HG02610 (cell line): ENCODE data around the gene GADD45B.
"Not testable (repeated sequence)": the region's sequence is repeated elsewhere in the genome, so short reads cannot be mapped to it uniquely, and the experiment has no call there.

Source experiments
- ATAC-seq: cut with Tn5 transposase; IDR thresholded peaks from one replicate; pipeline ENCODE4 v1.9.1; 2021; ENCODE audit warnings: mild to moderate bottlenecking, moderate library complexity; ENCODE audit not compliant: unreplicated experiment

The GADD45B gene

GRCh38 chr19:2443116-2443784 is 32.7 kb upstream of the GADD45B start:
- ATAC-seq, result no peak

DNA sequence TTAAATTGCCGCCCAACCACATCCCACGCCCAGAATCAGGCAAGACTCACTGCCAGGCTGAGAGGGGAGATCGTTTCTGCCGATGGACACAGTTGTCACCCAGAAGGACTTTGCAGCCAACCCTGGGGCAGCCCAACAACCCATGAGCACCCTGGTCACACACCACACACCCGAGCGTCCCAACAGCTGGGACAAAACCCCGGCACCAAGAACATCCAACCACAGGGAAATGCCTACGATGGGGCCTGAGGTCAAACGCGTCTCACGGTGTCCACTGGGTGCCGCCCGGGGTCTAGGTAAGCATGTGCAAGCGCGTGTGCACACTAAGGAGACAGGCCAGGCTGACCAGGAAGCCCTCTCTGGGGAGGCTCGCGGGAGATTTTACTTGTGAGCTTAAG is 32.1 kb upstream of the GADD45B start:
- ATAC-seq, result no peak

DNA sequence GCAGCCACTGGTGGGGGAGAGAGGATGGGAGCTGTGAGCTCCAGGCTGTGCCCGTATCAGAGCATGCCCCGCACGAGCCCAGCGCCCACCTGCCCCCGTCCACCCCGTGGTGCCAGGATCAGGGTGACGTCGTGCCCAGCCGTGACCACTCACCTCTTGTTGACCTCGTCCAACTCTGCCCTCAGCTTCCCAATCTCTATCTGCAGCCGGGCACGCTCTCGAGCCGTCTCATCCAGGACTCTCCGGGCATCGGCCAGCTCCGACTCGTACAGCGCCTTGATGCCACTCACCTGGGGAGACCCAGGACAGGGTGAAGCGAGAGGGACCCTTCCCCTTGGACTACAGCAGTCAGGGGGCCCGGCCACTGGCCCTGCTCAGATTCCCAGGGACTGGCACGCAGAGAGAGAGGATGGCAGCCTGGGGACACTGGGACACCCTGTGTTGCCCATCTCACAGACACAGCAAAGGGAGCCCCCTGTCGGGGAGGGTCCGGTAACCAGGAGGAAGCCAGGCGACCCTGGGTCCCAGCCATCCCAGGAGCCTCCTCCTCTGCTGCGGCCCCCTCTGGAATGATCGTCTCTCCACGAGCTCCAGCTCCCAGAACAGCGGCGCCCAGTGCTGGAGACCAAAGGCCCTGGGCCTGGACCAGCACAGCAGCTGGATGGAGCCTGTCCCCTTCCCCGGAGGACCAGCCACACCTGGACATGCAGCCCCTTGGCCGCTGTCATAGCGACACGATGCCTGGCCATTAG is 31.5 kb upstream of the GADD45B start:
- ATAC-seq, result no peak

DNA sequence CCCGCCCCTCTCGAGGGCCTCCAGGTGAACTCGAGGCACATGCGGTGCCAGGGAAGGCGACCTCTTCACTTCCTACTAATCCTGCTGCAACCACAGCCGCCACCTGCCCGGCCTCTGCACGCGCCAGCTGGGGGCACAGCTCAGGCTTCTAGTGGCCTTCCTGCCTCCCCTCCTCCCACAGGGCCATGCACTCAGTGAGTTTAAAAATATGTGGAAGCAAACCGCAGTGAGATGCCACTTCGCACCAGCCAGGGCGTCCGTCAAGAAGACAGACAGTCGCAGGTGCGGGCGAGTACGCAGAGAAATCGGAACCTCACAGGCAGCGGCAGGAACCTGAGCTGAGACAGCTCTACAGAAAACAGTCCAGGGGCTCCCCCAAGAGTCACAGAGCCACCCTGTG is 29.5 kb upstream of the GADD45B start:
- ATAC-seq, result no peak

- ATAC-seq, result no peak
These were observed 26.9 kb upstream of the GADD45B start for GRCh38 chr19:2449019-2449418.

DNA sequence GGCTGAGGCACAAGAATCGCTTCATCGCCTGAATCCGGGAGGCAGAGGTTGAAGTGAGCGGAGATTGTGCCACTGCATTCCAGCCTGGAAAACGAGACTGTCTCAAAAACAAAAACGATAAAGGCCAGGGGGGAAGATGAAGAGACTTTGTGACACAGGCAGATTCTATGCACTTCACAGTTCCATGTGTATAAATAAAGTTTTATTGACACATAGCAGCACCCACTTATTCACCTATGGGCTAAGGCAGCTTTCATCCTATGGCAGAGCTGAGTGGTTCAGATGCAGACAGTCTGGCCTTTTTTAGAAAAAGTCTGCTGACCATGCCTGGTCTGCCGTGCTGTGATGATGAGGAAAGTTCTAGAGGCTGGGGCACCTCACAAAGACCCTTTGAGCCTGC is 24.8 kb upstream of the GADD45B start:
- ATAC-seq, result no peak

DNA sequence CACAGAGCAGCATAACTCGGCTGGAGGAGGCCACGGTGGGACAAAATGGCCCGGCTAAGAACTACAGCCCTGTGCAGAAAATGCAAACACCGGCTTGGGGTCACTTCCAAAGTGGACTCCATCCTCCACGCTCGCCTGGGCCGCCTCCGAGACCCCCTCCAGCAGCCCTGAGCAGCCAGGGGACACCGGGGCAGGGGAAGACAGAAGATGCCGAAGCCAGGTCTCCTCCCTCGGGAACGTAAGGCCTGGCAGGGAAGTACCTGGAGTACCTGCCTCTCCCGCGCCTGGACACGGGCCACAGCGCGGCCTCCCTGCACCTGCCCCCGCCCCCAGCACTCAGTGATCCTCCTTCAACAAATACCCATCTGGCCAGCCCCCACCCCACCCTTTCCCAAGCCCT is 24.2 kb upstream of the GADD45B start:
- no peak for ATAC-seq

DNA sequence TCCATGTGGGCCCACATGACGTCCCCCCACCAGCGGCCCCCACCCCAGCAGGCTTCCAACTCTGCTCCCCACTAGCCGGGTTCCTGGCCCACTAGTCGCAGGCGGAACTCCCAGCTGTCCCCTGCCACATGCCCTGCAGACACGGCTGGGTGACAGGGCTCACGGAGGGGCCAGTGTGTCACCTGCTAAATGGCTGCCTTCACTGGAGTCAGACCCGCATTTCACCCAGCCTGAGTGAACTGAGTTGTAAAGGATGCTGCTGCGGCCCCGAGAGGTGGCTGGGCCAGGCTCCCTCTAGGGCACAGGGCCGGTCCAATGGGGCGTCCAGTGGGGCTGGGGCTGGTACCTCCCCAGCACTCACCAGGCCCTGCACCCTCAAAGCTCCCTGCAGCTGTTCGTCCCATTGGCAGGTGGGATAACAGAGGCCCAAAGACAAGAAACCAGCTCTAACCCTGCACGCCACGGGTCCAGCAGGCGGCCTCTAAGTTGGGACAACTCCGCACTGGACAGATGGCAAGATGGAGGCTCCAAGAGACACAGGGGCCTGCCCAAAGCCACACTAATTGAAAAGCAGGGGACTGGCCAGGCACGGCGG is 22.4 kb upstream of the GADD45B start:
- ATAC-seq, result no peak

GRCh38 chr19:2454199-2454961 is 21.5 kb upstream of the GADD45B start:
- no peak for ATAC-seq

- ATAC-seq, result no peak
These were observed 20.7 kb upstream of the GADD45B start for GRCh38 chr19:2454962-2455850.

DNA sequence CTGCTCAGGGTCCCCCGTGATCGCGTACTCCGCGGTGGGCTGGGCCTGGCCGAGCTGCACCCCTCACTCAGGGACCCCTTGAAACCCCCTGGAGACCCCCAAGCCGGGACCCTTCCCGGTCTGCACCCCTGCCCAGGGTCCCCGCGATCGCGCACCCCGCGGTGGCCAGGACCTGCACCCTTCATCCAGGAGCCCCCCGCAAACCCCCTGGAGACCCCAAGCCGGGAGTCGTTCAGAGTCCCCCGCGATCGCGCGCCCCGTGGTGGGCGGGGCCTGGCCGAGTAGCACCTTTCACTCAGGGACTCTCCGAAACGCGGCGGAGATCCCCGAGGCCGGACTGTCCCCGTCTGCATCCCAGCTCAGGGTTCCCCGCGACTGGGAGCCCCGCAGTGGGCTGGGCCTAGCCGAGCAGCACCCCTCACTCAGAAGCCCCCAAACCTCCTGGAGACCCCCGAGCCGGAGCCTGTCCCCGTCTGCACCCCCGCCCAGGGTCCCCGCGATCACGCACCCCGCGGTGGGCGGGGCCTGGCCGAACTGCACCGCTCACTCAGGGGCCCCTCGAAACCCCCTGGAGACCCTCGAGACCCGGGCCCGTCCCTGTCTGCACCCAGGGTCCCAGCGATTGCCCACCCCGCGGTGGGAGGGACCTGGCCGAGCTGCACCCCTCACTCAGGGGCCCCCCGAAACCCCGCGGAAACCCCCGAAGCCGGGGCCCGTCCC is 19.9 kb upstream of the GADD45B start:
- no peak for ATAC-seq

GRCh38 chr19:2457394-2458037 is 18.4 kb upstream of the GADD45B start:
- no peak for ATAC-seq

GRCh38 chr19:2458054-2458453 is 17.9 kb upstream of the GADD45B start:
- ATAC-seq, result no peak

- ATAC-seq, result not testable (repeated sequence)
These were observed 17.2 kb upstream of the GADD45B start for GRCh38 chr19:2458776-2459175.

DNA sequence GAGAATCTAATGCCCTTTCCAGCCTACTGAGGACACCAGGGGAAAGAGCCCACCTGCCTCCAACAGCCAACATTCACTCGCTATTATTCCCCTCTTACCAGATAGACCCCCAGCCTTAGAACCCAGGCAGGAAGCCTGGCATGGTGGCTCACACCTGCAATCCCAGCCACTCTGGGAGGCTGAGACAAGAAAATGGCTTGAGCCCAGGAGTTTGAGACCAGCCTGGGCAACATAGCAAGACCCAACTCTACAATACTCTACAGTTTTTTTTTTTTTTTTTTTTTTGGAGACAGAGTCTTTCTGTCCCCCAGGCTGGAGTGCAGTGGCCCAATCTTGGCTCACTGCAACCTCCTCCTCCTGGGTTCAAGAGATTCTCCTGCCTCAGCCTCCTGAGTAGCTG is 15.7 kb upstream of the GADD45B start:
- no peak for ATAC-seq

DNA sequence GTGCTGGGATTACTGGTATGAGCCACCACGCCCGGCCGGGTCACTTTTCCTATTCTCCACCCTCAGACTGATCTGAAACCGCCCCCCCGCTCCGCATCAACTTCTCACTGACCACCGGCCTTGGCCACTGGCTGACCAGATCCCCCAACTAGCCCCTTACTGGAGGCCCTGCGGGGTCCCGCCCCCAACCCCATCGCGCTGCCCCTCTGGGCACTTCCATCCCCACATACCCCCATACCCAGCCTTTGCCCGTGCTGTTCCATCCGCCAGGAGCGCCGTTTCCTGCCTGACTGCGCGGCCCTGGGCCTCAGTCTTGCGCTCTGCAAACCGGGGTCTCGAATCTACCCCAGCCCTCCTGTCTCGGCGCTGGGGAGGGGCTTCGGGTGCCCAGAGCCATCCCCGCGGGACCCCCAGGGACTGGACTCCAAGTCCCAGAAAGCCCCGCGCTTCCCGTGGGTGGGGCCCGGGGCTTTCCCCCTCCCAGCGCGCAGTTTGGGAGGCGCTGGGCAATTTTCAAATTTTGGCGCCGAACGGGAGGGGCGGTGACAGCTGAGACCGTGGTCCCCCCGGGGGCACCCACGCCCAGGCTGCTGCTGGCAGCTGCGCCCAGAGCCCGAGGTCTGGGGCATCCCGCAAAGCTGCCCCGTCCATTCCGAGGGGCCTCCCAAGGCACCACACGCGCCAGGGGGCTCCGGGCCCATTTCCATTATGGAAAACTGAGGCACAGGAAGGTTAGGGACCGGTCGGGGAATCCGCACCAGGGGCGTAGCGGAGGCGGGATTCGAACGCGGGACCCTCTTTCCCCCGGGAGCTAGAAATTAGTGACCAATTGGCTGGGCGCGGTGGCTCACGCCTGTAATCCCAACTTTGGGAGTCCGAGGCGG is 13.9 kb upstream of the GADD45B start:
- peak; percentile 50 for ATAC-seq

DNA sequence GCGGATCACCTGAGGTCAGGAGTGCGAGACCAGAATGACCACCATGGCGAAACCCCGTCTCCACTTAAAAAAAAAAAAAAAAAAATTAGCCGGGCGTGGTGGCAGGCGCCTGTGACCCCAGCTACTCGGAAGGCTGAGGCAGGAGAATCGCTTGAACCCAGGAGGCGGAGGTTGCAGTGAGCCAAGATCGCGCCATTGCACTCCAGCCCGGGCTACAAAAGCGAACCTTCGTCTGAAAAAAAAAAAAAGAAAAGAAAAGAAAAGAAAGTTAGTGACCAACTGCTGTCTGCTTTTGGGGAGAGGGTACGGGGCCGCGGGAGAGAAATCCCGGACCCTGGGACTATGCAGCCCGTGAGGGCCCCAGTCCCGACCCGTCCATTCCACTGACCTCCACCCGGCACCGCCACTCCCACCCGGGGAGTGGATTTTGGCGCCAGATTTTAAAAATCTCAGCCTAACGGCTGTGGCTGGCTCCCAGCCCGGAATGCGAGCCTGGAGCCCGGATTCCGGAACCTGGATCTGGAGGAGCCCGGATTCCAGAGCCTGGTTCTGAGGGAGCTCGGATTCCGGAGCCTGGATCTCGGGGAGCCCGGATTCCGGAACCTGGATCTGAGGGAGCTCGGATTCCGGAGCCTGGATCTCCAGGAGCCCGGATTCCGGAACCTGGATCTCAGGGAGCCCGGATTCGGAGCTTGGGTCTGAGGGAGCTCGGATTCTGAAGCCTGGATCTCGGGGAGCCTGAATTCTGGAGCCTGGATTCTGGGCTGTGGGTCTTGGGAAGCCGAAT is 13.1 kb upstream of the GADD45B start:
- ATAC-seq, result no peak

GRCh38 chr19:2463694-2464093 is 12.2 kb upstream of the GADD45B start:
- ATAC-seq, result not testable (repeated sequence)
